SJCRH30 (cell line): ENCODE data around the gene ZBED2. TPM values are rescaled to one million over a fixed set of nuclear protein-coding genes. Genes with fewer than 3 reads are reported as not detected.
"Not testable (repeated sequence)": the region's sequence is repeated elsewhere in the genome, so short reads cannot be mapped to it uniquely, and the experiment has no call there.

Experiments
- DNase-seq, 2 experiments: peaks; one replicate each; pipeline ENCODE4 v3.0.0-alpha.2; 2015 to 2020
- H3K27ac ChIP-seq: fragments of 250-450 bp; sonication (Bioruptor Pico); 2 replicates; pipeline ENCODE4 v1.5.1; 2020; ENCODE audit warnings: mild to moderate bottlenecking, moderate library complexity
- H3K27me3 ChIP-seq: fragments of 250-450 bp; sonication (Bioruptor Pico); 2 replicates; pipeline ENCODE4 v1.5.1; 2020; ENCODE audit warnings: mild to moderate bottlenecking, moderate library complexity
- H3K36me3 ChIP-seq: fragments of 250-450 bp; sonication (Bioruptor Pico); 2 replicates; pipeline ENCODE4 v1.5.1; 2020; ENCODE audit warnings: mild to moderate bottlenecking, moderate library complexity
- H3K4me1 ChIP-seq: fragments of 250-450 bp; sonication (Bioruptor Pico); 2 replicates; pipeline ENCODE4 v1.5.1; 2020; ENCODE audit warnings: mild to moderate bottlenecking, moderate library complexity
- H3K4me3 ChIP-seq: fragments of 250-450 bp; sonication (Bioruptor Pico); 2 replicates; pipeline ENCODE4 v1.5.1; 2020; ENCODE audit warnings: mild to moderate bottlenecking, moderate library complexity
- H3K9me3 ChIP-seq: fragments of 250-450 bp; sonication (Bioruptor Pico); replicated peaks from 2 replicates; pipeline ENCODE4 v1.5.1; 2020; ENCODE audit warnings: mild to moderate bottlenecking, moderate library complexity
- total RNA-seq: library from RNA; depleted of rRNA; stranded (reverse); fragments of >200 nt; shearing (Covaris generic); gene quantifications from 2 replicates; pipeline ENCODE4 v1.2.3, GENCODE V29; 2014; rRNA removed

The ZBED2 gene
- total RNA-seq, 1 experiment from 2014 or later: not detected

GRCh38 chr3:111577113-111577512 lies 18.0 kb downstream of the ZBED2 start:
- Histone ChIP-seq H3K36me3 (no peaks in the 10 kb centered on the region), H3K9me3 (no peaks in the 10 kb centered on the region), H3K4me1 (no peaks in the 10 kb centered on the region; the same call in 1 of the 2 replicates), H3K4me3 (no peak overlapping the region), H3K27ac (no peak overlapping the region), H3K27me3 (no peaks in the 10 kb centered on the region)
- DNase-seq: no peak

- no peaks in the 10 kb centered on the region for H3K27me3 ChIP-seq
- DNase-seq: no peak
- no peaks in the 10 kb centered on the region for H3K4me1 ChIP-seq
- H3K27ac ChIP-seq: no peak overlapping the region
- H3K4me3 ChIP-seq: no peak overlapping the region
- H3K9me3 ChIP-seq: no peaks in the 10 kb centered on the region
- H3K36me3 ChIP-seq: no peaks in the 10 kb centered on the region
Observed at GRCh38 chr3:111571907-111572460, 23.2 kb downstream of the ZBED2 start.

GRCh38 chr3:111571282-111571681 lies 23.9 kb downstream of the ZBED2 start:
- no peaks in the 10 kb centered on the region for H3K4me1 ChIP-seq
- no peaks in the 10 kb centered on the region for H3K27me3 ChIP-seq
- no peak overlapping the region for H3K27ac ChIP-seq
- no peak overlapping the region for H3K4me3 ChIP-seq
- no peaks in the 10 kb centered on the region for H3K36me3 ChIP-seq
- no peak for DNase-seq
- H3K9me3 ChIP-seq: no peaks in the 10 kb centered on the region

- Histone ChIP-seq H3K27ac (no peak overlapping the region), H3K36me3 (no peaks in the 10 kb centered on the region), H3K9me3 (no peaks in the 10 kb centered on the region), H3K4me3 (no peak overlapping the region), H3K4me1 (no peaks in the 10 kb centered on the region), H3K27me3 (no peaks in the 10 kb centered on the region)
- DNase-seq: no peak
Observed at GRCh38 chr3:111570404-111571030, 24.6 kb downstream of the ZBED2 start.

GRCh38 chr3:111568911-111569310 lies 26.2 kb downstream of the ZBED2 start:
- Histone ChIP-seq H3K9me3 (0 out of 2 replicates have a peak, but pooled peaks cover 3% of the 10 kb centered on the region), H3K4me3 (no peak overlapping the region), H3K4me1 (no peaks in the 10 kb centered on the region), H3K36me3 (no peaks in the 10 kb centered on the region), H3K27me3 (no peaks in the 10 kb centered on the region), H3K27ac (no peak overlapping the region)
- DNase-seq: no peak

GRCh38 chr3:111568355-111568754 lies 26.8 kb downstream of the ZBED2 start:
- Histone ChIP-seq H3K27me3 (no peaks in the 10 kb centered on the region), H3K4me1 (no peaks in the 10 kb centered on the region), H3K4me3 (no peak overlapping the region), H3K27ac (no peak overlapping the region), H3K36me3 (no peaks in the 10 kb centered on the region), H3K9me3 (0 out of 2 replicates have a peak, but pooled peaks cover 3% of the 10 kb centered on the region)
- DNase-seq: no peak

GRCh38 chr3:111566844-111567243 lies 28.3 kb downstream of the ZBED2 start:
- Histone ChIP-seq H3K4me3 (no peak overlapping the region), H3K27ac (no peak overlapping the region), H3K4me1 (no peaks in the 10 kb centered on the region), H3K27me3 (no peaks in the 10 kb centered on the region), H3K36me3 (no peaks in the 10 kb centered on the region), H3K9me3 (0 out of 2 replicates have a peak, but pooled peaks cover 3% of the 10 kb centered on the region)
- no peak for DNase-seq

- H3K4me1 ChIP-seq, H3K4me3 ChIP-seq, H3K27ac ChIP-seq, H3K9me3 ChIP-seq, DNase-seq, H3K36me3 ChIP-seq, H3K27me3 ChIP-seq: not testable (repeated sequence)
Observed at GRCh38 chr3:111561902-111562301, 33.2 kb downstream of the ZBED2 start.

- Histone ChIP-seq H3K4me3 (no peak overlapping the region), H3K9me3 (no peaks in the 10 kb centered on the region), H3K4me1 (no peaks in the 10 kb centered on the region), H3K27ac (no peak overlapping the region), H3K36me3 (no peaks in the 10 kb centered on the region), H3K27me3 (no peaks in the 10 kb centered on the region)
- no peak for DNase-seq
Observed at GRCh38 chr3:111548756-111549155, 46.4 kb downstream of the ZBED2 start.

- Histone ChIP-seq H3K4me3 (no peak overlapping the region), H3K36me3 (no peaks in the 10 kb centered on the region), H3K9me3 (no peaks in the 10 kb centered on the region), H3K27ac (no peak overlapping the region), H3K4me1 (no peaks in the 10 kb centered on the region), H3K27me3 (no peaks in the 10 kb centered on the region)
- no peak for DNase-seq
Observed at GRCh38 chr3:111548092-111548491, 47.1 kb downstream of the ZBED2 start.

GRCh38 chr3:111547631-111548030 lies 47.5 kb downstream of the ZBED2 start:
- H3K27ac ChIP-seq: no peak overlapping the region
- no peaks in the 10 kb centered on the region for H3K27me3 ChIP-seq
- DNase-seq: no peak
- no peaks in the 10 kb centered on the region for H3K9me3 ChIP-seq
- no peaks in the 10 kb centered on the region for H3K36me3 ChIP-seq
- H3K4me1 ChIP-seq: no peaks in the 10 kb centered on the region
- no peak overlapping the region for H3K4me3 ChIP-seq

- no peak overlapping the region for H3K4me3 ChIP-seq
- no peaks in the 10 kb centered on the region for H3K9me3 ChIP-seq
- H3K27ac ChIP-seq: no peak overlapping the region
- no peak for DNase-seq
- H3K27me3 ChIP-seq: no peaks in the 10 kb centered on the region
- 0 out of 2 replicates have a peak, but pooled peaks cover 8% of the 10 kb centered on the region for H3K4me1 ChIP-seq
- H3K36me3 ChIP-seq: no peaks in the 10 kb centered on the region
Observed at GRCh38 chr3:111545349-111545748, 49.8 kb downstream of the ZBED2 start.

Other genes with a start within 250 kb of the ZBED2 start
- gene CD96, start 53.1 kb downstream of the ZBED2 start, total RNA-seq: 0.28 and 0.33 TPM in 2 replicates
- gene PLCXD2, start 79.3 kb upstream of the ZBED2 start, total RNA-seq: 3.0 and 3.3 TPM in 2 replicates